ENCODE data around the gene HPN.
"Not testable (repeated sequence)": the region's sequence is repeated elsewhere in the genome, so short reads cannot be mapped to it uniquely, and the experiment has no call there.

HPN gene

GRCh38 chr19:35046461-35046860 is 4.9 kb downstream of the HPN start:
- no peak for TF ChIP-seq CTCF (IDR thresholded peaks at IDR 0.05; ENCODE audit: low read depth, low read length)
- H3K4me3 ChIP-seq (replicated peaks in 1 of 2; ENCODE audit: low read depth in 2 of 2, low read length in 2 of 2), result no peak overlapping the region
- no peak for DNase-seq (ENCODE audit: low read depth in 2 of 2)

- H3K4me3 ChIP-seq (replicated peaks in 1 of 2; ENCODE audit: low read depth in 2 of 2, low read length in 2 of 2), result no peak overlapping the region
- TF ChIP-seq CTCF (IDR thresholded peaks at IDR 0.05; ENCODE audit: low read depth, low read length), result no peak
- no peak for DNase-seq (ENCODE audit: low read depth in 2 of 2)
Observed at GRCh38 chr19:35048911-35049411, 7.4 kb downstream of the HPN start.

GRCh38 chr19:35049456-35049855 is 7.9 kb downstream of the HPN start:
- no peak overlapping the region for H3K4me3 ChIP-seq (replicated peaks in 1 of 2; ENCODE audit: low read depth in 2 of 2, low read length in 2 of 2)
- TF ChIP-seq CTCF (IDR thresholded peaks at IDR 0.05; ENCODE audit: low read depth, low read length), result no peak
- DNase-seq (ENCODE audit: low read depth in 2 of 2), result no peak

- not testable (repeated sequence) for DNase-seq (ENCODE audit: low read depth in 2 of 2); H3K4me3 ChIP-seq (replicated peaks in 1 of 2; ENCODE audit: low read depth in 2 of 2, low read length in 2 of 2)
Observed at GRCh38 chr19:35050662-35051061, 9.1 kb downstream of the HPN start.

- DNase-seq (ENCODE audit: low read depth in 2 of 2); H3K4me3 ChIP-seq (replicated peaks in 1 of 2; ENCODE audit: low read depth in 2 of 2, low read length in 2 of 2): not testable (repeated sequence)
Observed at GRCh38 chr19:35051268-35051667, 9.7 kb downstream of the HPN start.

- no peak overlapping the region for H3K4me3 ChIP-seq (replicated peaks in 1 of 2; ENCODE audit: low read depth in 2 of 2, low read length in 2 of 2)
- TF ChIP-seq CTCF (IDR thresholded peaks at IDR 0.05; ENCODE audit: low read depth, low read length), result no peak
- no peak for DNase-seq (ENCODE audit: low read depth in 2 of 2)
Observed at GRCh38 chr19:35051796-35052195, 10.3 kb downstream of the HPN start.

- TF ChIP-seq CTCF (IDR thresholded peaks at IDR 0.05; ENCODE audit: low read depth, low read length), result no peak
- no peak for DNase-seq (ENCODE audit: low read depth in 2 of 2)
Observed at GRCh38 chr19:35052599-35053190, 11.2 kb downstream of the HPN start.

GRCh38 chr19:35053667-35054293 is 12.3 kb downstream of the HPN start:
- no peak overlapping the region for H3K4me3 ChIP-seq (replicated peaks in 1 of 2; ENCODE audit: low read depth in 2 of 2, low read length in 2 of 2)
- TF ChIP-seq CTCF (IDR thresholded peaks at IDR 0.05; ENCODE audit: low read depth, low read length), result no peak
- DNase-seq (ENCODE audit: low read depth in 2 of 2), result no peak

More at GRCh38 chr19:35052599-35053190, 11.2 kb downstream of the HPN start:
- no peak overlapping the region for H3K4me3 ChIP-seq (replicated peaks in 1 of 2; ENCODE audit: low read depth in 2 of 2, low read length in 2 of 2)

All from cardiac fibroblast (primary cell).